ENCODE measurements around the gene HSFX2.
"Not testable (repeated sequence)": the region's sequence is repeated elsewhere in the genome, so short reads cannot be mapped to it uniquely, and the experiment has no call there.

The HSFX2 gene

DNA sequence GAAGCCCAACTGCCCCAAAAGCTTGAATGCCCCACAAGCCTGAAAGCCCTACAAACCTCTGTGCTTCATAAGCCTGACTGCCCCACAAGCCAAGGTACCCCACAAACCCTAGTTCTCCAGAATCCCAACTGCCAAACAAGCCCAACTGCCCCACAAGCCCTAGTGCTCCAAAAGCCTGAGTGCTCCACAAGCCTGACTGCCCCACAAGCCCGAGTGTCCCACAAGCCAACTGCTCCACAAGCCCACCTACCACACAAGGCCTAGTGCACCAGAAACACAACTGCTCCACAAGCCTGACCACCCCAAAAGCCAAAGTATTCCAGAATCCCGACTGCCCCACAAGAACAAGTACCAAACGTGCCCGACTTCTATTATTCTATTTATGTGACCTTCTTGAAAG lies 31.8 kb downstream of the HSFX2 start:
- no peaks in the 10 kb centered on the region for H3K36me3 ChIP-seq (ENCODE audit: control insufficient read depth, low read length)
- no peak overlapping the region for H3K4me3 ChIP-seq (ENCODE audit: low read length)
- no peaks in the 10 kb centered on the region for H3K9me3 ChIP-seq (ENCODE audit: control insufficient read depth, insufficient read depth, low read length)
- no peak overlapping the region for H3K27ac ChIP-seq (ENCODE audit: low read depth, low read length)
- H3K4me1 ChIP-seq (ENCODE audit: control insufficient read depth, low read length): no peaks in the 10 kb centered on the region
- no peaks in the 10 kb centered on the region for H3K27me3 ChIP-seq (ENCODE audit: control insufficient read depth, low read length)
- no peaks in the 10 kb centered on the region for H3K9me2 ChIP-seq (replicated peaks; ENCODE audit: control insufficient read depth, low read length)
- H3K79me2 ChIP-seq (ENCODE audit: control insufficient read depth, low read length): no peaks in the 10 kb centered on the region
- no peaks in the 10 kb centered on the region for H3F3A ChIP-seq (ENCODE audit: control insufficient read depth, insufficient read depth)
- no peaks in the 10 kb centered on the region for H4K20me1 ChIP-seq (ENCODE audit: control insufficient read depth, insufficient read depth, low read depth, low read length)
- no peak overlapping the region for H3K4me2 ChIP-seq (ENCODE audit: low read length)
- no peak for TF ChIP-seq EZH2phosphoT487 (IDR thresholded peaks at IDR 0.05; ENCODE audit: borderline replicate concordance, low read length)
- TF ChIP-seq, protein P1, sequence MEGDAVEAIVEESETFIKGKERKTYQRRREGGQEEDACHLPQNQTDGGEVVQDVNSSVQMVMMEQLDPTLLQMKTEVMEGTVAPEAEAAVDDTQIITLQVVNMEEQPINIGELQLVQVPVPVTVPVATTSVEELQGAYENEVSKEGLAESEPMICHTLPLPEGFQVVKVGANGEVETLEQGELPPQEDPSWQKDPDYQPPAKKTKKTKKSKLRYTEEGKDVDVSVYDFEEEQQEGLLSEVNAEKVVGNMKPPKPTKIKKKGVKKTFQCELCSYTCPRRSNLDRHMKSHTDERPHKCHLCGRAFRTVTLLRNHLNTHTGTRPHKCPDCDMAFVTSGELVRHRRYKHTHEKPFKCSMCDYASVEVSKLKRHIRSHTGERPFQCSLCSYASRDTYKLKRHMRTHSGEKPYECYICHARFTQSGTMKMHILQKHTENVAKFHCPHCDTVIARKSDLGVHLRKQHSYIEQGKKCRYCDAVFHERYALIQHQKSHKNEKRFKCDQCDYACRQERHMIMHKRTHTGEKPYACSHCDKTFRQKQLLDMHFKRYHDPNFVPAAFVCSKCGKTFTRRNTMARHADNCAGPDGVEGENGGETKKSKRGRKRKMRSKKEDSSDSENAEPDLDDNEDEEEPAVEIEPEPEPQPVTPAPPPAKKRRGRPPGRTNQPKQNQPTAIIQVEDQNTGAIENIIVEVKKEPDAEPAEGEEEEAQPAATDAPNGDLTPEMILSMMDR (IDR thresholded peaks at IDR 0.05; ENCODE audit: low read depth, low read length, poor library complexity, severe bottlenecking): no peak

DNA sequence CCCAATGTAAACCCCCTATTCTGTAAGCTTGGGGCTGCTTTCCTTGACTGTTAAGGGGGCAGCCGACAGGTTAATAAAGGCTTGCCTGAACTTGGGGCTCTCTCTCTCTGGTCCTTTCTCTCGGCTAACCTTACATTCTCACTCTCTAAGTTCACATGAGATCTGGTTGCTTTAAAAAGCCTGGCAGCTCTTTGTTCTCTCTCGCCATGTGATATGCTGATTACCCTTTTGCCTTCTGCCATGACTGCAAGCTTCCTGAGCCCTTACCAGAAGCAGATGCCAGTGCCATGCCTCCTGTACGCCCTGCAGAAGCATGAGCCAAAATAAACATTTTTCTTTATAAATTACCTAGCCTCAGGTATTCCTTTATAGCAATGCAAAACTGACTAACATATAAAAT lies 39.9 kb downstream of the HSFX2 start:
- not testable (repeated sequence) for H3K9me3 ChIP-seq (ENCODE audit: control insufficient read depth, insufficient read depth, low read length); H3K27me3 ChIP-seq (ENCODE audit: control insufficient read depth, low read length); H3K4me1 ChIP-seq (ENCODE audit: control insufficient read depth, low read length); H3F3A ChIP-seq (ENCODE audit: control insufficient read depth, insufficient read depth); H3K27ac ChIP-seq (ENCODE audit: low read depth, low read length); H3K4me3 ChIP-seq (ENCODE audit: low read length); H3K4me2 ChIP-seq (ENCODE audit: low read length); H4K20me1 ChIP-seq (ENCODE audit: control insufficient read depth, insufficient read depth, low read depth, low read length); H3K79me2 ChIP-seq (ENCODE audit: control insufficient read depth, low read length); H3K9me2 ChIP-seq (replicated peaks; ENCODE audit: control insufficient read depth, low read length); H3K36me3 ChIP-seq (ENCODE audit: control insufficient read depth, low read length)

DNA sequence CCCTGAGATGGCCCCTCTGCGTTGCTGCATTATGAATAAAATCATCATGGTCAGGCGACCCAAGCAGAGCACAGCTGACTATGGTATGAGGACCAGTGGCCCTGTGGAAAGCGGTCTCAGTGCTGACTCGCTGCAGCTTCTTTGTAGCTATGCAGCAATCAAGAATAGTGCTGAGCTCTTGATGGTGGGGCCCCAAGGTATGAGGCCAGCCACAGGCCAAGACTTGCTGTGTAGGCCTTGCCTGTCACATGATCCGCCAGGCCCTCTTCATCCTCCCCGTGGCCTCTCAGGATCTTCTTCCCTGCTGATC lies 43.2 kb downstream of the HSFX2 start:
- H4K20me1 ChIP-seq (ENCODE audit: control insufficient read depth, insufficient read depth, low read depth, low read length); H3K4me1 ChIP-seq (ENCODE audit: control insufficient read depth, low read length); H3K9me3 ChIP-seq (ENCODE audit: control insufficient read depth, insufficient read depth, low read length); H3K36me3 ChIP-seq (ENCODE audit: control insufficient read depth, low read length); H3K4me3 ChIP-seq (ENCODE audit: low read length); H3K9me2 ChIP-seq (replicated peaks; ENCODE audit: control insufficient read depth, low read length); H3K79me2 ChIP-seq (ENCODE audit: control insufficient read depth, low read length); H3K27me3 ChIP-seq (ENCODE audit: control insufficient read depth, low read length); H3K4me2 ChIP-seq (ENCODE audit: low read length); H3K27ac ChIP-seq (ENCODE audit: low read depth, low read length); H3F3A ChIP-seq (ENCODE audit: control insufficient read depth, insufficient read depth): not testable (repeated sequence)

DNA sequence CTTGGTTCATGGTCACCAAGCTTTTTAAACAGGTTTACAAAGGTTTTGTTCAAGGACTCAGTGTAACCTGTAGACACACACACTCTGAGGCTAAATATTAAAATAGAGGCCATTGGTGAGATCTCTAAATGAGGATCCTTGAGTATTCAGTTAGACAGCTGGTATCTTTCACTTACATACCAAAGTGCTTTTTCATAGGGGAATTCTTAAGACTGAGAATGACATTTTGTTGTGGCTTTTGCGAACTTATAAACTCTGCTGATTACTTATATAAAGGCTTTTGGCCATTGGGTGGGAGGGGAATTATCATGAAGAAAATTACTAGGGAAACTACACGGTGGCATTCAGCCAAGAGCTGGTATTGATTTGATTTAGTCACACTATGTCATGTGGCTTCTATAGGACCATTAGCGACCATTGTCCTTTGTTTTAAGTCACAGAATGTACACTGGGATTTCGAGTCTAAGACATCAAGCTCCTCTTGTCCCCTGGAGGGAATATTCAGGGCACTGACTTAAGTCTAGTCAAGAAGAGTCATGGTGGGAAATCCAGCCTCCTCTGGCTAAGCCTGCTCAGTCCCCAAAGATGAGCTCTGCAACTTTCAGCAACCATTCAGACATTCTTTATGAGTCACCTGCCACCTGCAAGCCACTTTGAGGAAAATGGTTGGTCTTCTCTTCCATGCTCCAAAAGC lies 43.7 kb downstream of the HSFX2 start:
- H3K27ac ChIP-seq (ENCODE audit: low read depth, low read length); H3K27me3 ChIP-seq (ENCODE audit: control insufficient read depth, low read length); H3K36me3 ChIP-seq (ENCODE audit: control insufficient read depth, low read length); H3K4me1 ChIP-seq (ENCODE audit: control insufficient read depth, low read length); H3K4me2 ChIP-seq (ENCODE audit: low read length); H4K20me1 ChIP-seq (ENCODE audit: control insufficient read depth, insufficient read depth, low read depth, low read length); H3F3A ChIP-seq (ENCODE audit: control insufficient read depth, insufficient read depth); H3K9me2 ChIP-seq (replicated peaks; ENCODE audit: control insufficient read depth, low read length); H3K9me3 ChIP-seq (ENCODE audit: control insufficient read depth, insufficient read depth, low read length); H3K4me3 ChIP-seq (ENCODE audit: low read length); H3K79me2 ChIP-seq (ENCODE audit: control insufficient read depth, low read length): not testable (repeated sequence)

DNA sequence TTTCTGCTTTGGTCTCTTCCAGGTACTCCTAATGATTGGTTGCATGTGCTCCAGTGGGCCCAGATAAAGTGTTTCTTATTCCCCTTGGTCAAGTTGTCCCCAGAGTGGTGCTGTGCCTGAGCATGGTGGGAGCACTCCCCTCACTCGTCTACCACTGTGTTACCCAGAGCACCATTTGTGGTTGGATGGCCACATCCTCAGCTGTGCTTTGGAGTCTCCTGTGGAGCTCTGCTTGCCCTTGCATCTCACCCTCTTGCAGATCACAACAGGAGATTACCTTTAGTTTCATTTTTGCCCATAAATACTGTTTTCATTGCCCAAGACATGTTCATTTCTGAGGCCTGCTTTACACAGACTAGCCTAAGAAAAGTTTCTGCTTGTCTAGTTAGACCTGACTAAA lies 44.7 kb downstream of the HSFX2 start:
- not testable (repeated sequence) for H3K27ac ChIP-seq (ENCODE audit: low read depth, low read length); H3K9me2 ChIP-seq (replicated peaks; ENCODE audit: control insufficient read depth, low read length); H3K4me1 ChIP-seq (ENCODE audit: control insufficient read depth, low read length); H3K4me2 ChIP-seq (ENCODE audit: low read length); H3K79me2 ChIP-seq (ENCODE audit: control insufficient read depth, low read length); H3K36me3 ChIP-seq (ENCODE audit: control insufficient read depth, low read length); H3K4me3 ChIP-seq (ENCODE audit: low read length); H4K20me1 ChIP-seq (ENCODE audit: control insufficient read depth, insufficient read depth, low read depth, low read length); H3K9me3 ChIP-seq (ENCODE audit: control insufficient read depth, insufficient read depth, low read length); H3K27me3 ChIP-seq (ENCODE audit: control insufficient read depth, low read length); H3F3A ChIP-seq (ENCODE audit: control insufficient read depth, insufficient read depth)

DNA sequence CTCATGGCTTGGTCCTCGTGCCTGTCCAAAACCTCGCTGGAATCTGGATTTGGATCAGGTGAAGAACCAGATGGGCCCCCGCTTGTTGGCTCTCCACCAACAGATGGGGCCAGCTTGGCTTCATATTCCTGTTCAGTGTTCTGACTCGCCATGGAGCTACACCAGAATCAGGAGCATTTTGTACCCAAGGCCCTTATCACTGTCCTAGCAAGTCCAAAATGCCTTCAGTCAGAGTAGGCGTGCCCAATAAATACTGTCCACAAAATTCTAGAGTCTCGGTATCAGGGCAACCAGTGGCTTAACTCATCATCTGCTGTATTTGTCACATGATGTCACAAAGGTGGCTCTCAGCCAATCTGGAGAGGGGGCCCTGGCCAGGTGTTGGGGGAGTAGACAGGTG lies 45.4 kb downstream of the HSFX2 start, which contains the start of gene HSFX3:
HSFX3 (minus strand) TSS at position 224 of the 400 bp plus-strand sequence; CDS start at position 152, 72 bp downstream.
- H3F3A ChIP-seq (ENCODE audit: control insufficient read depth, insufficient read depth); H3K4me3 ChIP-seq (ENCODE audit: low read length); H3K27ac ChIP-seq (ENCODE audit: low read depth, low read length); H3K9me2 ChIP-seq (replicated peaks; ENCODE audit: control insufficient read depth, low read length); H3K79me2 ChIP-seq (ENCODE audit: control insufficient read depth, low read length); H4K20me1 ChIP-seq (ENCODE audit: control insufficient read depth, insufficient read depth, low read depth, low read length); H3K4me2 ChIP-seq (ENCODE audit: low read length); H3K9me3 ChIP-seq (ENCODE audit: control insufficient read depth, insufficient read depth, low read length); H3K27me3 ChIP-seq (ENCODE audit: control insufficient read depth, low read length); H3K36me3 ChIP-seq (ENCODE audit: control insufficient read depth, low read length); H3K4me1 ChIP-seq (ENCODE audit: control insufficient read depth, low read length): not testable (repeated sequence)

DNA sequence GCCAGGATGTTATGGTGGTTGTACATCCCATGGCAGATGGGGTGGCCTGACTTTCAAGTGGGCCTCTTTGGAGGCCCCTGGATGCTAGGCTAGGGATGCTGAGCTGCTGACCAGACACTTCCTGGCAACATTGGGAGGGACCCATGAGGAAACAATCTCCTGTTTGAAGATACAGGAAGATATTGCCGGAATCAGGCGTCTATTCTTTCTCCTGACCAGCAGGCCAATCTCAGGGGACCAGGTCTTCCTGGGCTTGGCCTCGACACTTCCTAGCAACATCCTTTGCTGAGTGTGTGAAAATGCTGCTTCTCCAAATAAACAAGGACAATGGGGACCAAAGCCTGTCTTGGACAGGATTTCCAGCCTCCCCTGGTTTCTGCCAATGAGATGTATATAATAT lies 47.3 kb downstream of the HSFX2 start:
- H3F3A ChIP-seq (ENCODE audit: control insufficient read depth, insufficient read depth); H3K27me3 ChIP-seq (ENCODE audit: control insufficient read depth, low read length); H3K9me3 ChIP-seq (ENCODE audit: control insufficient read depth, insufficient read depth, low read length); H3K4me1 ChIP-seq (ENCODE audit: control insufficient read depth, low read length); H3K27ac ChIP-seq (ENCODE audit: low read depth, low read length); H3K4me2 ChIP-seq (ENCODE audit: low read length); H3K36me3 ChIP-seq (ENCODE audit: control insufficient read depth, low read length); H3K79me2 ChIP-seq (ENCODE audit: control insufficient read depth, low read length); H3K4me3 ChIP-seq (ENCODE audit: low read length); H3K9me2 ChIP-seq (replicated peaks; ENCODE audit: control insufficient read depth, low read length); H4K20me1 ChIP-seq (ENCODE audit: control insufficient read depth, insufficient read depth, low read depth, low read length): not testable (repeated sequence)

Measured in DOHH2 (cell line).